Body of pancreas (tissue), 4 donors: Measurements from ENCODE around the gene MTF1. TPM values are rescaled to one million over a fixed set of nuclear protein-coding genes. Genes with fewer than 3 reads are reported as not detected.

Experiments
- ATAC-seq: fragments of 150-250 bp; one replicate; pipeline ENCODE4 v1.9.1; 2016
- DNase-seq, 4 donors: peaks; one replicate each; pipeline ENCODE4 v3.0.0-alpha.2; 2019
- H3K27ac ChIP-seq, 4 donors: fragments of 200-600 bp; sonication (generic); 1 replicate in 3 of 4; 2 replicates in 1 of 4; pipeline versions ENCODE4 v1.5.1 to v1.6.1; 2016 to 2019; ENCODE audit warnings: mild to moderate bottlenecking in 1 of 4, mixed read lengths in 1 of 4, moderate library complexity in 1 of 4
- H3K27me3 ChIP-seq, 2 donors: fragments of 200-600 bp; sonication (generic); one replicate each; pipeline ENCODE4 v1.6.0; 2016; ENCODE audit warnings: mild to moderate bottlenecking in 1 of 2
- H3K36me3 ChIP-seq, 2 donors: fragments of 200-600 bp; sonication (generic); replicated peaks in 1 of 2; 2 replicates each; pipeline ENCODE4 v1.5.1; 2016; ENCODE audit warnings: low read depth in 2 of 2; ENCODE audit not compliant: insufficient read depth in 1 of 2
- H3K4me1 ChIP-seq: fragments of 200-600 bp; sonication (generic); one replicate; pipeline ENCODE4 v1.6.0; 2016
- H3K4me3 ChIP-seq, 2 donors: fragments of 200-600 bp; sonication (generic); 1 replicate in 1 of 2; 2 replicates in 1 of 2; pipeline ENCODE4 v1.5.1; 2016 to 2019
- H3K9me3 ChIP-seq, 3 donors: fragments of 200-600 bp; sonication (generic); 1 replicate in 2 of 3; 2 replicates in 1 of 3; pipeline ENCODE4 v1.5.1; 2016
- CTCF ChIP-seq, 7 experiments: fragments of 450-650 bp in 4 of 7; fragments of 200-600 bp in 3 of 7; sonication (generic) in 3 of 7; IDR thresholded peaks; one replicate each; pipeline ENCODE4 v1.5.1; 2016 to 2019; ENCODE audit warnings: antibody characterized with exemption in 7 of 7
- POLR2A ChIP-seq, 3 donors: fragments of 450-650 bp; IDR thresholded peaks; one replicate each; pipeline ENCODE4 v1.6.1; 2016; ENCODE audit warnings: antibody characterized with exemption in 3 of 3, mild to moderate bottlenecking in 2 of 3
- WGBS, 2 donors: methylation state at CpG; one replicate each; pipeline ENCODE4 v1.1.5; 2017; 5-methylcytosine and 5-hydroxymethylcytosine counted together
- intact Hi-C: fragments of 100-400 bp; cut with DNase I; formaldehyde crosslinking; loops from one replicate; pipeline ENCODE4 v1.15.1; 2023
- total RNA-seq, 2 donors: library from RNA; depleted of rRNA; stranded (reverse); fragments of >200 nt; gene quantifications; one replicate each; pipeline ENCODE4 v1.1.0, GENCODE V29; 2016

Gene MTF1
- total RNA-seq, 2 donors from 2014 or later = 1.3 to 3.9 TPM

GRCh38 chr1:37892151-37893047, 33.0 kb upstream of the MTF1 start:
- H3K4me3 ChIP-seq = no peak overlapping the region
- peaks cover 0 to 11% of the 10 kb centered on the region in 2 donors for H3K36me3 ChIP-seq
- H3K9me3 ChIP-seq = no peaks in the 10 kb centered on the region
- intact Hi-C loops = no loop called here
- H3K27me3 ChIP-seq = no peaks in the 10 kb centered on the region
- no peaks in the 10 kb centered on the region for H3K4me1 ChIP-seq
- TF ChIP-seq CTCF (IDR thresholded peaks at IDR 0.05) = no peak
- TF ChIP-seq POLR2A (IDR thresholded peaks at IDR 0.05) = no peak
- H3K27ac ChIP-seq = no peak overlapping the region
- no peak for DNase-seq
- no peak for ATAC-seq
- WGBS, 2 donors = 80 to 92% methylated on average over 5 of the region's 5 CpGs

DNA sequence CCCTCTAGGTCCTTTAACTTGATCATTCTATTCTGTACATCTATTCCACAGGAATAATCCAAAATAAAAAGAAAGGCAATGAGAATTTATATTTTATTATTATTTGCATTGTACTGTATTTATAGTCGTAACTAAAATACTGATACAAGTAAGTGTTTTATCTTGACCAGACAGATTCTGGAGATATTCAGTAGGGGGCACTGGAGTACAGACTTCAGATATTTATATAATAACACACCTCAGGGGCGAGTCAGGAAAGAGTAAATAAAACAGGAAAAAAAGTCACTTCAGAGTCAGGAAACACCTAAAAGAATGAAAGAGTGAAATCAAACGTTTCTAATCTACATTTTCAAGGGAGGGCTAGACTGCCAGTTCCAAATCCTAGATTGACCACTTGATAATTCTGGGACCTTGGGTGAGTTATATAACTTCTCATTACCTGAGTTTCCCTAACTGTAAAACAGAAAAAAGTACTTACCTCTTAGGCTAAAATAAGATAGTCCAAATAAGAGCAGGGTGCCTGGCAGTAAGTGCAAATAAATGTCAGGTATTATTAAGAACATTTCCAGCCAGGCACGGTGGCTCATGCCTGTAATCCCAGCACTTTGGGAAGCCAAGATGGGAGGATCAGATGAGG, 31.1 kb upstream of the MTF1 start:
- Histone ChIP-seq H3K27me3 (no peaks in the 10 kb centered on the region), H3K4me3 (no peak overlapping the region), H3K36me3 (peaks cover 0 to 22% of the 10 kb centered on the region in 2 donors), H3K4me1 (no peaks in the 10 kb centered on the region), H3K27ac (peak overlapping the region in 1 of 4 donors; percentile 32), H3K9me3 (no peaks in the 10 kb centered on the region)
- TF ChIP-seq POLR2A (IDR thresholded peaks at IDR 0.05) (no peak), CTCF (IDR thresholded peaks at IDR 0.05) (peak in 6 of 7 experiments; percentile 34 to 69 (median 65))
- DNase-seq (peak in 1 of 4 donors; percentile 34), ATAC-seq (peak; percentile 75)
- WGBS, 2 donors = 13 to 17% methylated on average over 4 of the region's 4 CpGs
- intact Hi-C loops = no loop called here

GRCh38 chr1:37888022-37888700, 28.8 kb upstream of the MTF1 start:
- intact Hi-C loops = no loop called here
- TF ChIP-seq CTCF (IDR thresholded peaks at IDR 0.05) = no peak
- no peak for TF ChIP-seq POLR2A (IDR thresholded peaks at IDR 0.05)
- ATAC-seq = no peak
- DNase-seq = no peak
- no peaks in the 10 kb centered on the region for H3K9me3 ChIP-seq
- peaks cover 13 to 28% of the 10 kb centered on the region in 2 donors for H3K36me3 ChIP-seq
- no peak overlapping the region for H3K27ac ChIP-seq
- no peaks in the 10 kb centered on the region for H3K4me1 ChIP-seq
- 73 to 89% methylated on average over 6 of the region's 6 CpGs for WGBS, 2 donors
- H3K4me3 ChIP-seq = no peak overlapping the region
- no peaks in the 10 kb centered on the region for H3K27me3 ChIP-seq

- 90 to 96% methylated on average over 3 of the region's 3 CpGs for WGBS, 2 donors
- no peak for ATAC-seq
- peaks cover 18 to 36% of the 10 kb centered on the region in 2 donors for H3K36me3 ChIP-seq
Observed at GRCh38 chr1:37884145-37884544, 24.8 kb upstream of the MTF1 start.

More at GRCh38 chr1:37884145-37884544, 24.8 kb upstream of the MTF1 start:
- H3K4me1 ChIP-seq = no peaks in the 10 kb centered on the region
- H3K27ac ChIP-seq = no peak overlapping the region
- intact Hi-C loops = no loop called here
- no peak overlapping the region for H3K4me3 ChIP-seq
- H3K27me3 ChIP-seq = no peaks in the 10 kb centered on the region
- TF ChIP-seq CTCF (IDR thresholded peaks at IDR 0.05) (no peak), POLR2A (IDR thresholded peaks at IDR 0.05) (no peak)
- no peak for DNase-seq
- H3K9me3 ChIP-seq = no peaks in the 10 kb centered on the region
